Activated CD8-positive, alpha-beta T cell treated with anti-CD3 and anti-CD28 coated beads for 36 hours (primary cell): ENCODE data around the gene CILP2. TPM values are rescaled to one million over a fixed set of nuclear protein-coding genes. Genes with fewer than 3 reads are reported as not detected.
A peak's percentile ranks its signal among the peaks of the same experiment; 100 is the strongest.

ENCODE experiments used
- ATAC-seq: fragments of 200-7000 bp; cut with Tn5 transposase; one replicate; pipeline ENCODE4 v1.10.0; 2021; ENCODE audit warnings: mild to moderate bottlenecking, moderate library complexity
- CTCF ChIA-PET: fragments of 350-600 bp; sonication (Branson Sonifier 250); formaldehyde crosslinking; loops from one replicate; lab custom pipeline; 2021; ENCODE audit warnings: antibody characterized with exemption; lab: Charles Lee
- POLR2A ChIA-PET: fragments of 350-600 bp; sonication (Branson Sonifier 250); formaldehyde crosslinking; loops from one replicate; lab custom pipeline; 2021; ENCODE audit warnings: antibody characterized with exemption; lab: Charles Lee
- DNase-seq: peaks from one replicate; pipeline ENCODE4 v3.0.0-alpha.2; 2020
- H3K27ac Mint-ChIP-seq: one replicate; pipeline ENCODE4 v1.8.0; 2021; ENCODE audit warnings: mild to moderate bottlenecking, mixed read lengths
- H3K27me3 Mint-ChIP-seq: one replicate; pipeline ENCODE4 v1.8.0; 2021; ENCODE audit warnings: mixed read lengths
- H3K36me3 Mint-ChIP-seq: one replicate; pipeline ENCODE4 v1.8.0; 2021; ENCODE audit warnings: low read depth, mixed read lengths
- H3K4me1 Mint-ChIP-seq: one replicate; pipeline ENCODE4 v1.8.0; 2021; ENCODE audit warnings: low read depth, mixed read lengths
- H3K4me3 Mint-ChIP-seq: one replicate; pipeline ENCODE4 v1.8.0; 2021; ENCODE audit warnings: mild to moderate bottlenecking, moderate library complexity, mixed read lengths
- H3K9me3 Mint-ChIP-seq: one replicate; pipeline ENCODE4 v1.8.0; 2021; ENCODE audit warnings: mixed read lengths
- CTCF ChIP-seq: fragments of 200-600 bp; IDR thresholded peaks from one replicate; pipeline ENCODE4 v1.8.0; 2022; ENCODE audit warnings: antibody characterized with exemption, mild to moderate bottlenecking
- intact Hi-C: fragments of 100-400 bp; cut with micrococcal nuclease; formaldehyde crosslinking; loops from one replicate; pipeline ENCODE4 v1.10.0; 2022
- total RNA-seq, 2 experiments: library from RNA; stranded (reverse); gene quantifications; one replicate each; pipeline ENCODE4 v1.2.3, GENCODE V29; 2021

The CILP2 gene
- total RNA-seq, 2 experiments from 2014 or later: 0.31 to 0.32 TPM

GRCh38 chr19:19591133-19591825 lies 53.2 kb downstream of the CILP2 start:
- peak; percentile 90 for ATAC-seq
- intact Hi-C loops: no loop called here
- Mint-ChIP-seq H3K27me3 (no peaks in the 10 kb centered on the region), H3K9me3 (no peaks in the 10 kb centered on the region), H3K4me3 (peak overlapping the region; percentile 47), H3K27ac (peak overlapping the region; percentile 93), H3K36me3 (peaks cover 23% of the 10 kb centered on the region), H3K4me1 (peaks cover 60% of the 10 kb centered on the region)
- ChIA-PET CTCF (interaction anchor here (1.4 to 4.8 kb wide), 3 partner anchors 14 to 59 kb away, joined by 5 to 32 read pairs (median 10); no protein-coding TSS in a partner anchor), POLR2A (interaction anchor here (0.7 to 2.9 kb wide), 5 partner anchors 10 to 275 kb away, joined by 3 to 15 read pairs (median 3); partner anchors contain the start of genes LPAR2 and ZNF253)
- DNase-seq: peak; percentile 86
- no peak for TF ChIP-seq CTCF

GRCh38 chr19:19592690-19593089 lies 54.6 kb downstream of the CILP2 start:
- peaks cover 31% of the 10 kb centered on the region for H3K36me3 Mint-ChIP-seq
- no peaks in the 10 kb centered on the region for H3K27me3 Mint-ChIP-seq
- no peak overlapping the region for H3K4me3 Mint-ChIP-seq
- H3K9me3 Mint-ChIP-seq: no peaks in the 10 kb centered on the region
- ChIA-PET POLR2A (interaction anchor here (0.8 to 1.5 kb wide), 3 partner anchors 9 to 63 kb away, joined by 3 read pairs; partner anchors contain the start of gene PBX4), CTCF (no interaction called here)
- TF ChIP-seq CTCF: no peak
- ATAC-seq (no peak), DNase-seq (no peak)
- peaks cover 70% of the 10 kb centered on the region for H3K4me1 Mint-ChIP-seq
- intact Hi-C loops: no loop called here
- peak overlapping the region; percentile 93 for H3K27ac Mint-ChIP-seq

- Mint-ChIP-seq H3K4me3 (no peak overlapping the region), H3K4me1 (peaks cover 70% of the 10 kb centered on the region), H3K9me3 (no peaks in the 10 kb centered on the region), H3K27ac (peak overlapping the region; percentile 85), H3K36me3 (peaks cover 26% of the 10 kb centered on the region), H3K27me3 (no peaks in the 10 kb centered on the region)
- ATAC-seq: no peak
- POLR2A ChIA-PET: interaction anchor here (1.2 kb wide), 1 partner anchor 85 kb away, joined by 3 read pairs; no protein-coding TSS in a partner anchor
- no peak for TF ChIP-seq CTCF
- DNase-seq: peak; percentile 48
- CTCF ChIA-PET: interaction anchor here (1.4 kb wide), 1 partner anchor 62 kb away, joined by 4 read pairs; no protein-coding TSS in a partner anchor
- intact Hi-C loops: no loop called here
Measured at GRCh38 chr19:19594381-19594780, 56.3 kb downstream of the CILP2 start.

GRCh38 chr19:19595171-19595701 lies 57.2 kb downstream of the CILP2 start:
- POLR2A ChIA-PET: interaction anchor here (1.2 kb wide), 1 partner anchor 84 kb away, joined by 3 read pairs; no protein-coding TSS in a partner anchor
- TF ChIP-seq CTCF: no peak
- ATAC-seq (no peak), DNase-seq (peak; percentile 6)
- no peak overlapping the region for H3K4me3 Mint-ChIP-seq
- peaks cover 26% of the 10 kb centered on the region for H3K36me3 Mint-ChIP-seq
- H3K27me3 Mint-ChIP-seq: no peaks in the 10 kb centered on the region
- H3K4me1 Mint-ChIP-seq: peaks cover 64% of the 10 kb centered on the region
- intact Hi-C loops: loop anchor here (5.0 kb wide), 1 partner anchor 47 kb away; the partner anchor contains the start of gene GMIP
- H3K9me3 Mint-ChIP-seq: no peaks in the 10 kb centered on the region
- H3K27ac Mint-ChIP-seq: peak overlapping the region; percentile 56
- CTCF ChIA-PET: no interaction called here

Other genes starting within 250 kb of the CILP2 start
- 10 to 100 TPM; 42.8 to 51.3 TPM for gene SUGP1, start 217.8 kb upstream of the CILP2 start, total RNA-seq
- 10 to 100 TPM; 38.4 to 39.4 TPM for gene MAU2, start 217.4 kb upstream of the CILP2 start, total RNA-seq
- 100 to 1,000 TPM; 132 to 136 TPM for gene GATAD2A, start 132.6 kb upstream of the CILP2 start, total RNA-seq
- gene TSSK6, start 22.7 kb upstream of the CILP2 start, total RNA-seq: 1 to 10 TPM; 3.4 to 4.9 TPM
- gene NDUFA13, start 22.0 kb upstream of the CILP2 start, total RNA-seq: 100 to 1,000 TPM; 298 to 310 TPM
- gene YJEFN3, start 9.4 kb upstream of the CILP2 start, total RNA-seq: 1 to 10 TPM; 7.4 to 8.1 TPM
- 10 to 100 TPM; 13.8 to 15.6 TPM for gene PBX4, start 80.4 kb downstream of the CILP2 start, total RNA-seq
- gene LPAR2, start 90.0 kb downstream of the CILP2 start, total RNA-seq: 10 to 100 TPM; 26.6 to 28.2 TPM
- gene GMIP, start 105.4 kb downstream of the CILP2 start, total RNA-seq: 10 to 100 TPM; 57.3 to 59.9 TPM
- 10 to 100 TPM; 52.4 to 53.1 TPM for gene ATP13A1, start 125.4 kb downstream of the CILP2 start, total RNA-seq
- gene ZNF101, start 130.6 kb downstream of the CILP2 start, total RNA-seq: 10 to 100 TPM; 82.5 to 85.2 TPM
- gene ZNF14, start 194.8 kb downstream of the CILP2 start, total RNA-seq: 1 to 10 TPM; 8.6 to 9.3 TPM